Measurements from ENCODE around the gene PDIA5. TPM values are rescaled to one million over a fixed set of nuclear protein-coding genes. Genes with fewer than 3 reads are reported as not detected.

PDIA5 gene
- total RNA-seq, 1 donor from 2014 or later: 40.4 TPM

DNA sequence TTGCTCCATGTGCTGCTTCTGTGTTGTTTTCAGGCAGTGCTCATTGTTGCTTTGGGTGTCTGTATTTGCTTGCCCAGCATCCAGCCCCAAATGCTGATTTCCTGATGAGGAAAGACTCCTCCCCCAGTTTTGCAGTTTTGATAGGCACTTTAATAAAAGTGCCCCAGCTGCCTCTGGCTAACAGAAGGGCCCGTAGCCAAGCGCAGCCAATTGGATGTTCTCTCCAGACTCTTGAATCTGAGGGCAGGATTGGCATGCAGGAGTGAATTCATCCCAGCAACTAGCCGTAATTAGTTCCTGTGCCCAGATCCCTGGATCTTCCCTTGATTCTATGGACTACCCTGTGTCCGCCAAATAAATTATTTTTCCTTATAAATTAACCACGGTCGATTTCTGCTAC lies 24.4 kb upstream of the PDIA5 start:
- no peak for DNase-seq (ENCODE audit: low spot score)

- no peak for DNase-seq (ENCODE audit: low spot score)
These were observed 21.7 kb upstream of the PDIA5 start for GRCh38 chr3:123044981-123045763.

- DNase-seq (ENCODE audit: low spot score): no peak
These were observed 20.4 kb upstream of the PDIA5 start for GRCh38 chr3:123046262-123047061.

GRCh38 chr3:123047062-123047319 lies 19.8 kb upstream of the PDIA5 start:
- no peak for DNase-seq (ENCODE audit: low spot score)

DNA sequence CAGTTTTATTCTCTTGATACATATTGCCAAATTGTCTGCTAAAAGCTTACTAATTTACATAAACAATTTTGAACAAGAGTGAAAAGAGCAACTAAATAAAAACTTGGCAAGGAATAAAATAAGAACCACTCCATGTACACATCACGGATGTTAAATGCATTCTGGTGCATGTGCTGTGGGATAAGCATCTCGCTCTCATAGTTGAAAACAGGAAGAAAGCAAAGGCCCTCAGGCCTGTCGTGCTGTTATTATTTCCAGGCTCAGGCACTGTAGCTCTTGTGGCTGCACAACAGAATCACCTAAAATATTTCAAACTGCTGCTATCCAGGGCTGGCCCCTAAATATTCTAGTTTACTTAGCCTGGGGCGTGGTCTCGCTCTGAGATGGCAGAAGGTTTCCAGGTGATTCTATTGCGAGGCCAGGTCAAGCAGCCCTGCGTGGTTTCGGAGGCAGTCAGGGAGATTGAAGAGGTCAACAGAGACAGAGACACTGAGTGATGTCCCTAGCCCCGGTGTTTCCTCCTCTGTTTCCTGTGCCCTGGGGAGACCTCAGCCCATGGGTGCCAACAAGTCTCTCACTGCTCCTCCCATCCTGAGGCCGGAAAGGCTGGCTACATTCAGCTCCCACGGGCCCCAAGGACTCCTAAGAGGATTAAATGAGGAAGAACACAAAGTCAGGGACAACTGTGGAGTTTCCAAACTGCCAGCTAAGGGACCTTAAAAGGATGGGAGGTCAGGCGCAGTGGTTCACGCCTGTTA lies 18.2 kb upstream of the PDIA5 start:
- DNase-seq (ENCODE audit: low spot score): no peak

DNA sequence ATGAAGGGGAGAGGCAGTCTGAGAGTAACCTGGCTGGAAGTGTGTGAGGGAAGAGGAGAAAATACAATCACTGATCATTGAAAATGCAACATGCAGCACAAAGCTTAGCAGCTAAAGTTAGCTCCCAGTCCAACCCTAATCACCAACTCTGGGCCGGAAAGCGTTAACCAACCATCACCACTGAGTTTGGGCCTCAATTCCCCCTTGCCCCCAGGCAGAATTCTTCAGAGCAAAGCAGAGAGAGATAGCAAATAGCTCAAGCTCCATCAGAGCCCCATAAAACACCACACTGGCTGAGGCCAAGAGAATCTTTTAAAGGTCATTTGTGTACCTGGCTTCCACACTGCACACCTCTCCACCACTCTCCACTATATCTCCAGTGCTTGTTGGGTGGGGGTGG lies 16.2 kb upstream of the PDIA5 start:
- DNase-seq (ENCODE audit: low spot score): no peak

DNA sequence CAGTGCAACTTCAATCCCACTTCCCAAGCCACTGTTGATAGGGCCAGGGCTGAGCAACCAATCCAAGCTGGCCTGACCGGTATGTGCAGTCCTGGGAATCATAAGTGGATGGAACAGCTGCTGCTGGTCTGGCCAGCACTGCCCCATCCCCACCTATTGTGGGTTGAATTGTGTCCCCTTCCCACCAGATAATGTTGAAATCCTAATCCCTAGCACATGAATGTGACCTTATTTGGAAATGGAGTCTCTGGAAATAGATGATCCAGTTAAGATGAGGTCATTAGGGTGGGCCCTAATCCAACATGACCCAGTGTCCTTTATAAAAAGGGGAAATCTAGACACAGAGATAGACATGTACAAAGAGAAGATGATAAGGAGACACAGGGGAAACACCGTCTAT lies 13.7 kb upstream of the PDIA5 start:
- DNase-seq (ENCODE audit: low spot score): peak; percentile 28

DNA sequence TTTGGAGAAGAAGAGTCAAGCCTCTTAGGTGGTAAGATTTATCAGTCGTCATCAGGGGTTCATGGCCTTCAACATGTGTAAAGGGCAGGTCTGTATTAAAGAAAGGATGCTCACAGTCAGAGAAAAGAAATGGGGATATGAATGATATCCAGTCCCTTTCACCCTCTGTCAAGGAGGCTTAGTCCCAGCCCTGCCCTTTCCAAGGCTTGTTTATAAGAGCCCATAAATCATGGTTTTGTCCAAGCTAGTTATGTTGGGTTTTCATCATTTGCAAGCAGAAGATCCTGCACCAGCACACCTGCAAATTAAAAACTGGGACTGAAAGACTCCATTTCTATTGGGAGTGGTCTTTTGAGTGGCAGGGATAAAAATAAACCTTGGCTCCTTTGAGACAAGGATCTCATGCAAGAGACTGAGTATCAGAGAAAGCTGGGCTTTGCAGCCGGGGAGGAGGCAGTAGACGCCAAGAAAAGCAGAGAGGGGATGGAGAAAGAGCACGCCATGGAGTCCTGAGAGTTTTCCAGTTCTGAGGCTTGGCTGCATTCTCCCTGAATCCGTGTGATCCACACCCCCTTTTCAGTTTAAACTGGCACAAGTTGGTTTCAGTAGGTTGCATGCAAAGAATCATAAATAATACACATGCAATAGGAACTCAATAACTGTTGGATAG lies 12.6 kb upstream of the PDIA5 start:
- DNase-seq (ENCODE audit: low spot score): peak; percentile 59

GRCh38 chr3:123054931-123055330 lies 11.9 kb upstream of the PDIA5 start:
- DNase-seq (ENCODE audit: low spot score): no peak

DNA sequence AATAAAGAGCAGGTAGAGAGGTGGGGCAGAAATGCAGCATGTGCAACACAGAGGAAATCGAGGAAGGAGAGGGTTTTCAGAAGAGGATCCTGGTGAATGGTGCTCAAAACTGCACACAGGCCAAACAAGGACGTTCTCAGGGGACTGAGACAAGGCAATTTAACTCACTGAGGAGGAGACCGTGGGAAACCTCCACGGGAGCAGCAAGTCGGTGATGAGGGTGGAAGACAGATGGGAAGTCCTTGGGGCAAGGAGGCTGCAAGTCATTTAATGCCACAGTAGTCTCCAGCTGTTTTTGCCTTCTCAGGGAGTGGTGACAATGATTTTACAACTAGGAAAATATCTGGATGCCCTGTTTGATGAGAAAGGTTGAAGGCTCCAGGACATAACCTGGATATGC lies 11.5 kb upstream of the PDIA5 start:
- DNase-seq (ENCODE audit: low spot score): no peak

DNA sequence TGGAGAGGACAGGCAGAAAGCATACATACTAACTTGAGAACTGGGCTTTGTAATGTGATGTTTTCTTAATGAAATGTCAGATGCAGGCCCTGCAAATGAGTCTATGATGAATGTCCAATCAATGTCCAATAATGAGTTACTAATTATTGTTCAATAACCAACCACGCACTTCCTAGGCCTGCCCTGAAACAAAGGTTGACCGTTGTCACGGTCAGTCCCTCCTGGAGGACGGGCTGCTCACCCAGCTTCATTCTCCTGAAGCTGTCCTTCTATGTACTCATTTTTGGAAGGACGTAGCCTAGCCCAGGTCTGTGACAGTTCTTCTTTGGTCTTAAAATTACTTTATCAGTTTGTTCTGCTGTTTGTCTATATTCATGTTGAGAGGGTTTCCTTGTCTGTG lies 8.3 kb upstream of the PDIA5 start:
- DNase-seq (ENCODE audit: low spot score): no peak

GRCh38 chr3:123060054-123060453 lies 6.8 kb upstream of the PDIA5 start:
- DNase-seq (ENCODE audit: low spot score): no peak

DNA sequence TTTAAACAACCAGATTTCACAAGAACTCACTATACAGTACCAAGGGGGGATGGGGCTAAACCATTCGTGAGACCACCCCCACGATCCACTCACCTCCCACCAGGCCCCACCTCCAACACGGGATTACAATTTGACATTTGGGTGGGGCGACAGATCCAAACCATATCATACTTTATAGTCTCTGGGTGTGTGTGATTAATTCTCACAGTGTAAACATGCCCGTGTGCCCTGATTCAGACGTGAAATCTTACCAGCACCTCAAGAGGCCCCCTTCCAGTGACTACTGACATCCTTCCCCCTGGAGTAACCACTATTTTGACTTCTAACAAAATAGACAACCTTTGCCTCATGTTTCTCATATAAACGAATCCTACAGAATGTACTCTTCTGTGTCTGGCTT lies 5.0 kb upstream of the PDIA5 start:
- DNase-seq (ENCODE audit: low spot score): no peak

- DNase-seq (ENCODE audit: low spot score): no peak
These were observed 3.8 kb upstream of the PDIA5 start for GRCh38 chr3:123063034-123063433.

DNA sequence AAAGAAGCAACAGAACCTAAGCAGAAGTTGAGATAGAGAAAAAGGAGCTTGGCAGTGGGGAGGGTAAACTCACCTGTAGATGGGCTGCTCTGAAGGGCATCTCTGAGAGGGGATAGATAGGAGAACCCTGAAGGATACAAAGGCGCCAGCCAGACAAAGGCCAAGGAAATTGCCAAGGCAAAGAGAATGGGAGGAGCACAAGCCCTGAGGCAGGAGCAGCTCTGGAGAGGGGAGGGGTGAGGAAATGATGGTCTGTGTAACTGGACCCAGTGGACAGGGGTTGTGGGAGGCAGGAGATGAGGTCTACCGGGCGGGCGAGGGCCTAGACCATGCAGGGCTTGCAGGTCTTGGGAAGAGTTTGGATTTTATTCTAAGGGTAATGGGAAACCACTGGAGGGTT lies 2.3 kb upstream of the PDIA5 start:
- no peak for DNase-seq (ENCODE audit: low spot score)

- DNase-seq (ENCODE audit: low spot score): no peak
These were observed 1.9 kb upstream of the PDIA5 start for GRCh38 chr3:123064914-123065313.

DNA sequence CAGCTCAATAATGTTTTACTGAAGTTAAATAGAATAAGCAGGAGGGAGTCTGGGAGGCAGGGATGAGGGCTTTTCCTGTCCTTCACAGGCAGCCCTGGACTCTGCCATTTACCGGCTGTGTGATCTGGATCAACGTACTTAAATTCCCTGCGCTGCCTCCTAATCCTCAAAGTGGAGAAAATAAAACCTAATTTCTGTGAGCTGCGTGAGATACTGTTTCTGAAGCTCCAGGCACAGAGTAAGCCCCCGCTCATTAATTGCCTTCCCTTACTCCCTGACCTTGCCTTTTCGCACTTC lies 278 bp upstream of the PDIA5 start:
- no peak for DNase-seq (ENCODE audit: low spot score)

DNA sequence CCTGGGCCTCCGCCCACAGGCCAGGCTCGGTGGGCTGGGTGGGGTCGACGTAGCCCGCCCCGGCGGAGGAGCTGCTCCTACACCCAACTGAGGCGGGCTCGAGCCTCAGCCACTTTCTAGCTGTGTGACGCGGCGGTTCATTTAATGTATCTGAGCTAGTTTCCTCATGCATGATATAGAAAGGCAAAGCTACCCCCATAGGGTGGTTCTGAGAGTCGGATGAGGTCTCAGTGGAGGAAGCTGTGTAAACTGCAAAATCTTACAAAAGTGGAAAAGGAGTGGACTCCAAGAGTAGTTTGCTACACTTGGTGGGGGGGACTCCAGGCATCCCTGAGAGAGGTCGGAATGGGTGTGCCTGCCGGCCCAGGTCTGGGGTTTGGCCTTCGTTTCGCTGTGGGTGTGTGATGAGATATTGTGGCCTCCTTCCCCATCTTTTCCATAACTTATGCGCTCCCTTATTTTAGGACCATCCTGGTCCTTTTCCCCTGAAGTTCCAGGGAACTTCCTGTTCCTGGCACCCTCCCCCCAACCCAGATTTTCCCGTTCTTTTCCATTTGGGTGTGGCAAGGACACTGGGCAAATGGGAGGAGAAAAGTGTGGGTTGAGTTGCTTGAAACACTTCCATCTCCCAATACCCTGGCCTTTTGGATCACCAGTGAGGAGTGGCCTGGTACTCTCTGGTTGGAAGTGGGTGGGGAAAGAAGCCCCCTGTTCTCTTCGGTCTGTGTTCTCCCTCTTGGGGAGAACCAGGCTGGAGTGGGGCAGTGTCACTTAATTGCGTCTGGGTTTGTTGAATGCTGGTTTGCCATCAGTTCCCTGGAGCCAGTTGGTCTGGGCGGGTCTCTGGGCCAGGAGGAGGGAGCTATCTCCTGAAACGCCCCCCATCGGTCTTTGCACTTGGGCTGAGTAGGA lies 1.1 kb downstream of the PDIA5 start:
- DNase-seq (ENCODE audit: low spot score): no peak

GRCh38 chr3:123068601-123069381 lies 2.0 kb downstream of the PDIA5 start:
- no peak for DNase-seq (ENCODE audit: low spot score)

DNA sequence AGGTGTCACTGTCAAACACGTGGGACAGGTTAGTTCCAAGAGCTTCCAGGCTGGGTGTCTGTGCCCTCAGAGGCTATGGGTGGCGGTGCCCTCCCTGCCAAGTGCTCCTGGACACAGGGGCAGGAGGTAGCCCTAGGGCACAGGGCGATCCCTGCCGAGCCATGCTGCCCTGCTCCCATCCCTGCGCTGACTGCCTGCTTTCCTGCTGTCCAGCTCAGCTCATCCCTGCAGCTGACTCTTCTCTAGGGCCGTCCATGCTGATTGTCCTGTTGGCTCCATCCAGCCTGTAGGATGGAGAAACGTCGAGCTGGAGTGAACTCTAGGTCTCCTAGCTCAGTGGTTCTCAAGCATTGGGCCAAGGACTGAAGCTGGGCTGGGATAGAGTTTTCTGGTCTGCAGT lies 3.7 kb downstream of the PDIA5 start:
- no peak for DNase-seq (ENCODE audit: low spot score)
